ENCODE results near the gene HOXA13.

- TF ChIP-seq, protein P1, sequence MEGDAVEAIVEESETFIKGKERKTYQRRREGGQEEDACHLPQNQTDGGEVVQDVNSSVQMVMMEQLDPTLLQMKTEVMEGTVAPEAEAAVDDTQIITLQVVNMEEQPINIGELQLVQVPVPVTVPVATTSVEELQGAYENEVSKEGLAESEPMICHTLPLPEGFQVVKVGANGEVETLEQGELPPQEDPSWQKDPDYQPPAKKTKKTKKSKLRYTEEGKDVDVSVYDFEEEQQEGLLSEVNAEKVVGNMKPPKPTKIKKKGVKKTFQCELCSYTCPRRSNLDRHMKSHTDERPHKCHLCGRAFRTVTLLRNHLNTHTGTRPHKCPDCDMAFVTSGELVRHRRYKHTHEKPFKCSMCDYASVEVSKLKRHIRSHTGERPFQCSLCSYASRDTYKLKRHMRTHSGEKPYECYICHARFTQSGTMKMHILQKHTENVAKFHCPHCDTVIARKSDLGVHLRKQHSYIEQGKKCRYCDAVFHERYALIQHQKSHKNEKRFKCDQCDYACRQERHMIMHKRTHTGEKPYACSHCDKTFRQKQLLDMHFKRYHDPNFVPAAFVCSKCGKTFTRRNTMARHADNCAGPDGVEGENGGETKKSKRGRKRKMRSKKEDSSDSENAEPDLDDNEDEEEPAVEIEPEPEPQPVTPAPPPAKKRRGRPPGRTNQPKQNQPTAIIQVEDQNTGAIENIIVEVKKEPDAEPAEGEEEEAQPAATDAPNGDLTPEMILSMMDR (IDR thresholded peaks at IDR 0.05; ENCODE audit: poor library complexity): peak; percentile 74
- TF ChIP-seq EZH2 (IDR thresholded peaks at IDR 0.05; ENCODE audit: borderline replicate concordance) (peak; percentile 50), EZH2phosphoT487 (IDR thresholded peaks at IDR 0.05; ENCODE audit: low read depth, severe bottlenecking, unreplicated experiment) (no peak)
Measured at GRCh38 chr7:27210441-27211083, 10.7 kb upstream of the HOXA13 start.

Measured in hepatocyte (in vitro differentiated cells).